Right atrium auricular region (tissue), 2 donors: Measurements from ENCODE around the gene GPR3. TPM values are rescaled to one million over a fixed set of nuclear protein-coding genes. Genes with fewer than 3 reads are reported as not detected.
"Not testable (repeated sequence)": the region's sequence is repeated elsewhere in the genome, so short reads cannot be mapped to it uniquely, and the experiment has no call there.

Experiments used
- DNase-seq: peaks from one replicate; pipeline ENCODE4 v3.0.0-alpha.2; 2019; ENCODE audit warnings: low spot score
- H3K27ac ChIP-seq, 2 donors: fragments of 200-600 bp; sonication (generic); 1 replicate in 1 of 2; 2 replicates in 1 of 2; pipeline ENCODE4 v1.5.1; 2016 to 2019
- H3K27me3 ChIP-seq, 2 donors: fragments of 200-600 bp; sonication (generic); one replicate each; pipeline versions ENCODE4 v1.5.1 to v1.6.0; 2017 to 2019
- H3K36me3 ChIP-seq: fragments of 200-600 bp; sonication (generic); one replicate; pipeline ENCODE4 v1.5.1; 2016
- H3K4me1 ChIP-seq, 2 donors: fragments of 200-600 bp; sonication (generic); one replicate each; pipeline versions ENCODE4 v1.5.1 to v1.6.0; 2017 to 2019
- H3K4me3 ChIP-seq, 2 donors: fragments of 200-600 bp; sonication (generic); 1 replicate in 1 of 2; 2 replicates in 1 of 2; pipeline ENCODE4 v1.5.1; 2017 to 2019; ENCODE audit warnings: mild to moderate bottlenecking in 1 of 2, moderate library complexity in 1 of 2
- H3K9me3 ChIP-seq, 2 donors: fragments of 200-600 bp; sonication (generic); one replicate each; pipeline ENCODE4 v1.5.1; 2019
- total RNA-seq, 2 donors: library from RNA; depleted of rRNA; stranded (reverse); fragments of >200 nt; gene quantifications; one replicate each; pipeline ENCODE4 v1.1.0, GENCODE V29; 2016
- TF ChIP-seq, protein P1 (sequence below), 2 donors: fragments of 200-600 bp; sonication (generic); IDR thresholded peaks; one replicate each; pipeline ENCODE4 v1.5.1; 2019; ENCODE audit warnings: antibody characterized with exemption in 2 of 2

Gene GPR3
- total RNA-seq, 2 donors from 2014 or later = 2.9 to 4.4 TPM

DNA sequence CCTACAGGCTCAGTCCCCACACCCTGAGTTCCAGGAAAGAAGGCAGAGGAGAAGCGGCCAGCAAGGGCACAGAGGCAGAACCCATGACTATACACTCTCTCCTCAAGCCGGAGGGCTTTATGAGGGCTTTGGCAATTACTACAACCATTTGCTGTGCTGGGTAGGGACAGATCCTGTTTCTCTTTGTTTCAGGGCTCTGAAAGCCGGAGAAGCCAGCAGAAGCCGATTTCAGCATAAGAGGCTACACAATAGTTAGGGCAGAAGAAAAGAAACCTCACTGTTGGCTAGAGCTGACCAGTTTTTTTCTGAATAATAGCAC lies 13.9 kb downstream of the GPR3 start:
- TF ChIP-seq, protein P1, sequence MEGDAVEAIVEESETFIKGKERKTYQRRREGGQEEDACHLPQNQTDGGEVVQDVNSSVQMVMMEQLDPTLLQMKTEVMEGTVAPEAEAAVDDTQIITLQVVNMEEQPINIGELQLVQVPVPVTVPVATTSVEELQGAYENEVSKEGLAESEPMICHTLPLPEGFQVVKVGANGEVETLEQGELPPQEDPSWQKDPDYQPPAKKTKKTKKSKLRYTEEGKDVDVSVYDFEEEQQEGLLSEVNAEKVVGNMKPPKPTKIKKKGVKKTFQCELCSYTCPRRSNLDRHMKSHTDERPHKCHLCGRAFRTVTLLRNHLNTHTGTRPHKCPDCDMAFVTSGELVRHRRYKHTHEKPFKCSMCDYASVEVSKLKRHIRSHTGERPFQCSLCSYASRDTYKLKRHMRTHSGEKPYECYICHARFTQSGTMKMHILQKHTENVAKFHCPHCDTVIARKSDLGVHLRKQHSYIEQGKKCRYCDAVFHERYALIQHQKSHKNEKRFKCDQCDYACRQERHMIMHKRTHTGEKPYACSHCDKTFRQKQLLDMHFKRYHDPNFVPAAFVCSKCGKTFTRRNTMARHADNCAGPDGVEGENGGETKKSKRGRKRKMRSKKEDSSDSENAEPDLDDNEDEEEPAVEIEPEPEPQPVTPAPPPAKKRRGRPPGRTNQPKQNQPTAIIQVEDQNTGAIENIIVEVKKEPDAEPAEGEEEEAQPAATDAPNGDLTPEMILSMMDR (IDR thresholded peaks at IDR 0.05) = no peak
- no peak for DNase-seq
- Histone ChIP-seq H3K4me1 (peaks cover 0 to 62% of the 10 kb centered on the region in 2 donors), H3K4me3 (no peak overlapping the region), H3K9me3 (no peaks in the 10 kb centered on the region), H3K27ac (peak overlapping the region; percentile 79 to 80), H3K27me3 (no peaks in the 10 kb centered on the region), H3K36me3 (peaks cover 46% of the 10 kb centered on the region)

- not testable (repeated sequence) for H3K4me3 ChIP-seq, DNase-seq, H3K9me3 ChIP-seq, H3K27me3 ChIP-seq
- Histone ChIP-seq H3K4me1 (peaks cover 0 to 57% of the 10 kb centered on the region in 2 donors), H3K36me3 (peaks cover 51% of the 10 kb centered on the region), H3K27ac (peak overlapping the region; percentile 79 to 80)
Observed at GRCh38 chr1:27406791-27407190, 14.4 kb downstream of the GPR3 start.

DNA sequence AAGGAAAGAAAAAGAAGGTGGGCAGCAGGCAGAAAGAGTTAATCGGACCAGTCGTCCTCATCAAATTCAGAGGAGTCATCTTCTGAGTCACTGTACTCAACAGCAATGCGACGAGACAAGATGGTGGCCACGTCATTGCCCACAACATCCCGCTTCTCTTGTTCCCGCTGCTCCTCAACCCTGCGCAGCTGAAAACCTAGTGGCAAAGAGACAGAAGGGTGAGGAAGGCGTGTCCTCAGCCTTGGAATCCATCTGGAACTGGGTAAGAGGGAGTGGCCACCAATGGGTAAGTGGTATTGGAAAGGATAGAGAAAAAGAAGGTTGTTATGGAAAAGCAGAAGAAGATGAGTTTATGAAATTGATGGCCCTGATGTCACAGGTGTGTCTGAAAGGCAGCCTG lies 15.7 kb downstream of the GPR3 start:
- Histone ChIP-seq H3K4me3 (no peak overlapping the region), H3K27me3 (no peaks in the 10 kb centered on the region), H3K4me1 (peaks cover 0 to 52% of the 10 kb centered on the region in 2 donors), H3K9me3 (no peaks in the 10 kb centered on the region), H3K36me3 (peaks cover 63% of the 10 kb centered on the region), H3K27ac (no peak overlapping the region)
- no peak for DNase-seq
- TF ChIP-seq, protein P1 (IDR thresholded peaks at IDR 0.05) = no peak

- Histone ChIP-seq H3K9me3 (no peaks in the 10 kb centered on the region), H3K36me3 (peaks cover 79% of the 10 kb centered on the region), H3K27me3 (no peaks in the 10 kb centered on the region), H3K4me3 (no peak overlapping the region), H3K4me1 (peaks cover 3 to 43% of the 10 kb centered on the region in 2 donors), H3K27ac (no peak overlapping the region)
- TF ChIP-seq, protein P1 (IDR thresholded peaks at IDR 0.05) = no peak
- DNase-seq = no peak
Observed at GRCh38 chr1:27409669-27410068, 17.2 kb downstream of the GPR3 start.

DNA sequence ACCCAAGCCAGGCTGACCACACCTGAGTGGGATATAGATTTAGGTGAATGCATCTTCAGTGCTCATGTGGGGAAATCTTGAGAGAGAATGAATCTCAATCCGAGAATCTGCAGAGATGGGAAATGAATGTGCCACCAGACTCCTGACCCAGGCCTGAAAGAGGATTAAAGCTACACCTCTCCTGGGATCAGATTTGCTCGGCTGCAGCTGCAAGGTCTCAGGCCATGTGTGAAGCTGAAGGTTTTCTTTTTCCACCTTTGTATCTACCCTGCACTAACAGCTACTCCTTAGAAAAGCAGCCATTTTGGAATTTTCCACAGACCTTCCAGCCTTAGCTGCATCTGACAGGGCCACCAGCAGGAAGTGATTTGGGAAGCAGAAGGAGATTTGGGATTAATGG lies 18.3 kb downstream of the GPR3 start:
- TF ChIP-seq, protein P1 (IDR thresholded peaks at IDR 0.05) = no peak
- no peaks in the 10 kb centered on the region for H3K27me3 ChIP-seq
- peaks cover 89% of the 10 kb centered on the region for H3K36me3 ChIP-seq
- DNase-seq = no peak
- peaks cover 3 to 33% of the 10 kb centered on the region in 2 donors for H3K4me1 ChIP-seq
- no peaks in the 10 kb centered on the region for H3K9me3 ChIP-seq
- H3K27ac ChIP-seq = no peak overlapping the region
- H3K4me3 ChIP-seq = no peak overlapping the region

- H3K27me3 ChIP-seq = no peaks in the 10 kb centered on the region
- TF ChIP-seq, protein P1 (IDR thresholded peaks at IDR 0.05) = no peak
- peaks cover 95% of the 10 kb centered on the region for H3K36me3 ChIP-seq
- H3K4me1 ChIP-seq = peaks cover 3 to 30% of the 10 kb centered on the region in 2 donors
- H3K27ac ChIP-seq = peak overlapping the region; percentile 79 to 80
- DNase-seq = no peak
- no peaks in the 10 kb centered on the region for H3K9me3 ChIP-seq
- H3K4me3 ChIP-seq = no peak overlapping the region
Observed at GRCh38 chr1:27412502-27412901, 20.1 kb downstream of the GPR3 start.
